Fibroblast of gingiva (primary cell): Measurements from ENCODE around the gene SPATA45.

Experiments used
- DNase-seq: peaks from one replicate; pipeline ENCODE4 v3.0.0-alpha.2; 2011; ENCODE audit warnings: low read depth

Gene SPATA45

DNA sequence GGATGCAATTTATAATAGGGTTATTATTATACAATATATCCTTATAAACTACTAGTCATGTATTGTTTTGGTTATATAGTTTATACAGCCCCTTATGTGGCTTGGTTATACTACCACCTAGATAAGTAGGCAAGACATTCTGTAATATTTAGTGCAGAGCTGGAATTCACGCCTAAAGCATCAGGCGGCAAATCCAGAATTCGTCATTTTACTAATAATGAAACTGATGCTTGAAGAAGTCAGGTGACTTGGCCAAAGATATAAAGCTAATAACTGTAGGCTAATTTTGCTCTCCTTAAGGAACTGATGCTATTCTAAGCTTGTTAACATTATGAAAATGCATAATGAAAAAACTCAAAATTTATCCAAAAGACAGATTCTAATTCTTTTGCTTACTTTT, 66.7 kb downstream of the SPATA45 start:
- no peak for DNase-seq
